HepG2 (cell line): Measurements from ENCODE around the gene NAGS. TPM values are rescaled to one million over a fixed set of nuclear protein-coding genes. Genes with fewer than 3 reads are reported as not detected.
A peak's percentile ranks its signal among the peaks of the same experiment; 100 is the strongest.

Experiments used
- CBX5 ChIP-seq: sonication (generic); formaldehyde crosslinking; IDR thresholded peaks from 2 replicates; pipeline ENCODE4 v1.4.0; 2020; ENCODE audit warnings: missing genetic modification reagents, borderline replicate concordance
- GFI1 ChIP-seq: sonication (generic); formaldehyde crosslinking; IDR thresholded peaks from 2 replicates; pipeline ENCODE4 v1.5.0; 2020; ENCODE audit warnings: missing genetic modification reagents, mild to moderate bottlenecking, borderline replicate concordance
- HMG20A ChIP-seq: IDR thresholded peaks from 2 replicates; pipeline ENCODE4 v1.6.1; 2016; ENCODE audit warnings: borderline replicate concordance
- LBX2 ChIP-seq: sonication (generic); formaldehyde crosslinking; IDR thresholded peaks from 2 replicates; pipeline ENCODE4 v1.5.0; 2020; ENCODE audit warnings: missing genetic modification reagents, mild to moderate bottlenecking, borderline replicate concordance
- MEF2D ChIP-seq: sonication (generic); formaldehyde crosslinking; IDR thresholded peaks from 2 replicates; pipeline ENCODE4 v1.5.1; 2020; ENCODE audit warnings: mild to moderate bottlenecking, missing genetic modification reagents
- MIXL1 ChIP-seq: IDR thresholded peaks from 2 replicates; pipeline ENCODE4 v1.6.1; 2016
- MNT ChIP-seq: fragments of 450-650 bp; IDR thresholded peaks from 2 replicates; pipeline ENCODE4 v1.6.1; 2016
- MZF1 ChIP-seq: sonication (generic); formaldehyde crosslinking; IDR thresholded peaks from 2 replicates; pipeline ENCODE4 v1.8.1; 2023; ENCODE audit warnings: mild to moderate bottlenecking, missing genetic modification reagents, borderline replicate concordance
- REPIN1 ChIP-seq: sonication (generic); formaldehyde crosslinking; IDR thresholded peaks from 2 replicates; pipeline ENCODE4 v1.8.0; 2022; ENCODE audit warnings: missing genetic modification reagents, low read depth, mild to moderate bottlenecking, borderline replicate concordance
- SKIL ChIP-seq: sonication (generic); formaldehyde crosslinking; IDR thresholded peaks from 2 replicates; pipeline ENCODE4 v1.8.0; 2022; ENCODE audit warnings: missing genetic modification reagents, mild to moderate bottlenecking, moderate library complexity, borderline replicate concordance
- SMAD1 ChIP-seq: sonication (generic); formaldehyde crosslinking; IDR thresholded peaks from 2 replicates; pipeline ENCODE4 v1.4.0; 2020; ENCODE audit warnings: missing genetic modification reagents, low read depth, mild to moderate bottlenecking, borderline replicate concordance
- SPEN ChIP-seq: sonication (generic); formaldehyde crosslinking; IDR thresholded peaks from 2 replicates; pipeline ENCODE4 v1.5.1; 2020; ENCODE audit warnings: low read depth, mild to moderate bottlenecking, missing genetic modification reagents
- ZNF274 ChIP-seq: sonication (generic); formaldehyde crosslinking; IDR thresholded peaks from 2 replicates; pipeline ENCODE4 v1.5.1; 2020; ENCODE audit warnings: mild to moderate bottlenecking, missing genetic modification reagents
- ZNF44 ChIP-seq: sonication (generic); formaldehyde crosslinking; IDR thresholded peaks from 2 replicates; pipeline ENCODE4 v1.5.1; 2020; ENCODE audit warnings: mild to moderate bottlenecking, missing genetic modification reagents
- ZNF543 ChIP-seq: sonication (generic); formaldehyde crosslinking; IDR thresholded peaks from 2 replicates; pipeline ENCODE4 v1.4.0; 2020; ENCODE audit warnings: mild to moderate bottlenecking, missing genetic modification reagents
- ZNF782 ChIP-seq: sonication (generic); formaldehyde crosslinking; IDR thresholded peaks from 2 replicates; pipeline ENCODE4 v1.4.0; 2020; ENCODE audit warnings: missing genetic modification reagents, mild to moderate bottlenecking, borderline replicate concordance
- ZNF788 ChIP-seq: sonication (generic); formaldehyde crosslinking; IDR thresholded peaks from 2 replicates; pipeline ENCODE4 v1.5.0; 2020; ENCODE audit warnings: mild to moderate bottlenecking, missing genetic modification reagents, borderline replicate concordance
- ZNF792 ChIP-seq: IDR thresholded peaks from 2 replicates; pipeline ENCODE4 v1.6.1; 2016
- polyA plus RNA-seq, 8 experiments: library from polyadenylated mRNA; depleted of rRNA in 3 of 8; stranded (reverse) in 7 of 8; unstranded in 1 of 8; fragments of >200 nt; fragmentation: Illumina TruSeq in 4 of 8; extraction: Trizol in 4 of 8; gene quantifications; 2 replicates each; pipeline versions ENCODE4 v1.2.1 to v1.2.3, GENCODE V29; 2011 to 2016; ENCODE audit warnings: low read depth in 4 of 8, missing spikeins in 1 of 8, mixed read lengths in 1 of 8; ENCODE audit not compliant: insufficient read depth in 1 of 8
- total RNA-seq, 5 experiments: library from RNA; depleted of rRNA; stranded (reverse); fragments of >200 nt; fragmentation: Illumina TruSeq; extraction: Trizol; gene quantifications; 2 replicates each; pipeline ENCODE4 v1.2.3, GENCODE V29; 2016; ENCODE audit warnings: low read depth in 1 of 5

The NAGS gene
- total and polyA plus RNA-seq, 2 of the 13 experiments (the other 11 are each of a cell fraction or from before 2014, with no cell fraction given) = 4.3 to 5.1 TPM

- TF ChIP-seq MNT = no peak
- peak; percentile 8; the same call in 1 of the 2 replicates for TF ChIP-seq ZNF274 (CRISPR knock-in tag)
- no peak for TF ChIP-seq MEF2D
- TF ChIP-seq CBX5 = peak; percentile 39; the same call in 1 of the 2 replicates
- no peak for TF ChIP-seq GFI1 (CRISPR knock-in tag)
- no peak for TF ChIP-seq ZNF44
- 0 out of 2 replicates have a peak, but pooled peaks have one; percentile 69 for TF ChIP-seq LBX2 (CRISPR knock-in tag)
- TF ChIP-seq SPEN = peak; percentile 25
- TF ChIP-seq ZNF788 (CRISPR knock-in tag) = peak; percentile 55; the same call in 1 of the 2 replicates
- no peak for TF ChIP-seq MZF1 (CRISPR knock-in tag)
- no peak for TF ChIP-seq ZNF782 (CRISPR knock-in tag)
- peak; percentile 44; the same call in 1 of the 2 replicates for TF ChIP-seq MIXL1 (CRISPR knock-in tag)
- no peak for TF ChIP-seq REPIN1 (CRISPR knock-in tag)
- TF ChIP-seq HMG20A = no peak
- no peak for TF ChIP-seq ZNF792 (CRISPR knock-in tag)
- TF ChIP-seq SKIL = peak; percentile 53; the same call in 1 of the 2 replicates
- TF ChIP-seq SMAD1 = peak; percentile 32; the same call in 1 of the 2 replicates
- TF ChIP-seq ZNF543 (CRISPR knock-in tag) = no peak; the same call in 1 of the 2 replicates
Observed at GRCh38 chr17:44004761-44005526, 522 bp downstream of the NAGS start (continued).
